ENCODE results near the gene CCDC85B.

- TF ChIP-seq POLR2A (IDR thresholded peaks at IDR 0.05; ENCODE audit: control extremely low read depth in 1 of 2, low read depth in 2 of 2, low read length in 2 of 2), result no peak
- no peak for TF ChIP-seq EZH2 (IDR thresholded peaks at IDR 0.05; ENCODE audit: low read depth, low read length, severe bottlenecking)
- TF ChIP-seq CTCF (IDR thresholded peaks at IDR 0.05; ENCODE audit: control extremely low read depth in 1 of 3, insufficient read depth in 1 of 3, low read depth in 1 of 3, low read length in 3 of 3), result no peak
- no peak for TF ChIP-seq GABPA (IDR thresholded peaks at IDR 0.05; ENCODE audit: borderline replicate concordance, insufficient read depth, low read length)
- no peak for TF ChIP-seq TAF1 (IDR thresholded peaks at IDR 0.05; ENCODE audit: low read depth, low read length)
- TF ChIP-seq USF2 (IDR thresholded peaks at IDR 0.05; ENCODE audit: low read length), result no peak
Measured at GRCh38 chr11:65885231-65885630, 5.2 kb upstream of the CCDC85B start.

Measured in H1 (cell line).